DMS53 (cell line): ENCODE data around the gene PSME2.

Source experiments
- DNase-seq: peaks from one replicate; lab custom pipeline; 2025; lab: John Stamatoyannopoulos, UW

Gene PSME2

DNA sequence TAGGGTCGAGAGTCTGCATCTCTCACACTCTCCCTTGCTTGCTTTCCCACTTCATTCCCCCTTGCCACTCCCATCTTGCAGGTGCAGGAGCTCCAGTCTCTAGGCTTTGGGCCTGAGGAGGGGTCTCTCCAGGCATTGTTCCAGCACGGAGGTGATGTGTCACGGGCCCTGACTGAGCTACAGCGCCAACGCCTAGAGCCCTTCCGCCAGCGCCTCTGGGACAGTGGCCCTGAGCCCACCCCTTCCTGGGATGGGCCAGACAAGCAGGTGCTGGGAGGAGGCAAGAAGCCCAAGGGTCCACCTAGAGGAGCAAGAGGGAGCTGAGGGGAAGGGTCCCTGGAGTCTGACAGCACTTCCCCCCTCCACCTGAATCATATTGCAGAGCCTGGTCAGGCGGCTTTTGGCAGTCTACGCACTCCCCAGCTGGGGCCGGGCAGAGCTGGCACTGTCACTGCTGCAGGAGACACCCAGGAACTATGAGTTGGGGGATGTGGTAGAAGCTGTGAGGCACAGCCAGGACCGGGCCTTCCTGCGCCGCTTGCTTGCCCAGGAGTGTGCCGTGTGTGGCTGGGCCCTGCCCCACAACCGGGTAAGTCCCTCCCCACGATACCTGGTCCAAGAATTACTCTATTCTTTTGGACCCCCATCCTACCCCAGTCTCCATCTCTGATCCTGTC, 5.1 kb upstream of the PSME2 start:
- no peak for DNase-seq

DNA sequence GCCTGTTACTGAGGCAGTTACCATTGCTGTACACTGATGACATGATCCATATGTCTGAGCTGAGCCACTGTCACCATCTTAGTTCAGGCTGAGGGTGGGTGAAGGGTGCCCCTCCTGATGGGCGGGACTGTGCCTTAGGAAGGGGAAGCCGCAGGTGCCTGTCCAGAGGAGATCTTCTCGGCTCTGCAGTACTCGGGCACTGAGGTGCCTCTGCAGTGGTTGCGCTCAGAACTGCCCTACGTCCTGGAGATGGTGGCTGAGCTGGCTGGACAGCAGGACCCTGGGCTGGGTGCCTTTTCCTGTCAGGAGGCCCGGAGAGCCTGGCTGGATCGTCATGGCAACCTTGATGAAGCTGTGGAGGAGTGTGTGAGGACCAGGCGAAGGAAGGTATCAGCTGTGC, 4.6 kb upstream of the PSME2 start:
- DNase-seq = no peak

DNA sequence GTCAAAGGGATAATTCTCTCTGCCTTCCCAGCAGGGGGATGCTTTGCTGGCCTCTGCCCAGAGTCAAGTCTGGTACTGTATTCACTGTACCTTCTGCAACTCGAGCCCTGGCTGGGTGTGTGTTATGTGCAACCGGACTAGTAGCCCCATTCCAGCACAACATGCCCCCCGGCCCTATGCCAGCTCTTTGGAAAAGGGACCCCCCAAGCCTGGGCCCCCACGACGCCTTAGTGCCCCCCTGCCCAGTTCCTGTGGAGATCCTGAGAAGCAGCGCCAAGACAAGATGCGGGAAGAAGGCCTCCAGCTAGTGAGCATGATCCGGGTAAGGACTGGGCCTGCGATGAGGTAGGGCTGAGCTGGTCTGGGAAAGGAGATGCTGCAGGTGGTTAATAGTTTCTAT, 4.2 kb upstream of the PSME2 start:
- DNase-seq = no peak

DNA sequence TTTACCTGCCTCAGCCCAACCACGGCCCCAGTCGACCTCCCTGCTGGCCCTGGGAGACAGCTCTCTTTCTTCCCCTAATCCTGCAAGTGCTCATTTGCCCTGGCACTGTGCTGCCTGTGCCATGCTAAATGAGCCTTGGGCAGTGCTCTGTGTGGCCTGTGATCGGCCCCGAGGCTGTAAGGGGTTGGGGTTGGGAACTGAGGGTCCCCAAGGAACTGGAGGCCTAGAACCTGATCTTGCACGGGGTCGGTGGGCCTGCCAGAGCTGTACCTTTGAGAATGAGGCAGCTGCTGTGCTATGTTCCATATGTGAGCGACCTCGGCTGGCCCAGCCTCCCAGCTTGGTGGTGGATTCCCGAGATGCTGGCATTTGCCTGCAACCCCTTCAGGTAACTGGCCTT, 3.7 kb upstream of the PSME2 start:
- no peak for DNase-seq

DNA sequence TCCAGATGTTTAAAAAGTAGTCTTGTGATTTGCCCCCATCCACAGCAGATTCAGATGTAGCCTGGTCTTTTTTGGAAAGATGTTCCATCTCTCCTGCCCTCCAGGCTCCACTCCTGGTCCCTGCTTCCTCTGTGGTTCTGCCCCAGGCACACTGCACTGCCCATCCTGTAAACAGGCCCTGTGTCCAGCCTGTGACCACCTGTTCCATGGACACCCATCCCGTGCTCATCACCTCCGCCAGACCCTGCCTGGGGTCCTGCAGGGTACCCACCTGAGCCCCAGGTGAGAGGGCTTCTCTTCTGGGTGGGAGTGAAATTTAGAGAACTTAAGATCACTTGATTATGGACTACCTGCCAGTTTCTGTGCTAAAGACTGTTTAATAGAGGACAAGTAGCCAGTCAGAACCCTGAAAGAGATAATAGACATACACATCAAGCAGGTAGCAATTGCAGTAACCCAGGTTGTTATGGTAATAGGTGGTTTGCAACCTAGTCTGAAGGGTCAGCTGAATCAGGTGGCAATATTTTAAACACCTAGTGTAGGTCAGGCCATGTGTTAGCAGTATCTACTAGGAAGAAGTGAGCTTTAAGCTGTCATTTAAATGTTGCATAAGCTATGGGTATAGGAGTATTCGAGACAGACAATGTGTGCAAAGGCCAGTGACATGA, 3.0 kb upstream of the PSME2 start:
- DNase-seq = no peak

DNA sequence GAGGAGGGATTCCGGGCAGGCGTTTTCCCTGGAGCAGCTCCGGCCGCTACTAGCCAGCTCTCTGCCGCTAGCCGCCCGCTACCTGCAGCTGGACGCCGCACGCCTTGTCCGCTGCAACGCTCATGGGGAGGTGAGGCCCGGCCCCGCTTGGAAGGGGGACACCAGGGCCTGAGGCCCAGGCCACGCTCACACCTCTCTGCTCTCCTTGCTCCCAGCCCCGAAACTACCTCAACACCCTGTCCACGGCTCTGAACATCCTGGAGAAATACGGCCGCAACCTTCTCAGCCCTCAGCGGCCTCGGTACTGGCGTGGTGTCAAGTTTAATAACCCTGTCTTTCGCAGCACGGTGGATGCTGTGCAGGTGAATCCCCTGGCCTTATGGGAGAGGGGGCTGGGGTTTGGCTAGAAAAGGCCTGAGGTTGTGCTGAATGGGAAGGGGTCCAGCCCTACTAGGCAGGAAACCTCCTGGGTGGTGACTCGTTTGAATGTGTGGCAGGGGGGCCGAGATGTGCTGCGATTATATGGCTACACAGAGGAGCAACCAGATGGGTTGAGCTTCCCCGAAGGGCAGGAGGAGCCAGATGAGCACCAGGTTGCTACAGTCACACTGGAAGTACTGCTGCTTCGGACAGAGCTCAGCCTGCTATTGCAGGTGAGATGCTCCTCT, 1.5 kb upstream of the PSME2 start:
- peak; percentile 59 for DNase-seq

DNA sequence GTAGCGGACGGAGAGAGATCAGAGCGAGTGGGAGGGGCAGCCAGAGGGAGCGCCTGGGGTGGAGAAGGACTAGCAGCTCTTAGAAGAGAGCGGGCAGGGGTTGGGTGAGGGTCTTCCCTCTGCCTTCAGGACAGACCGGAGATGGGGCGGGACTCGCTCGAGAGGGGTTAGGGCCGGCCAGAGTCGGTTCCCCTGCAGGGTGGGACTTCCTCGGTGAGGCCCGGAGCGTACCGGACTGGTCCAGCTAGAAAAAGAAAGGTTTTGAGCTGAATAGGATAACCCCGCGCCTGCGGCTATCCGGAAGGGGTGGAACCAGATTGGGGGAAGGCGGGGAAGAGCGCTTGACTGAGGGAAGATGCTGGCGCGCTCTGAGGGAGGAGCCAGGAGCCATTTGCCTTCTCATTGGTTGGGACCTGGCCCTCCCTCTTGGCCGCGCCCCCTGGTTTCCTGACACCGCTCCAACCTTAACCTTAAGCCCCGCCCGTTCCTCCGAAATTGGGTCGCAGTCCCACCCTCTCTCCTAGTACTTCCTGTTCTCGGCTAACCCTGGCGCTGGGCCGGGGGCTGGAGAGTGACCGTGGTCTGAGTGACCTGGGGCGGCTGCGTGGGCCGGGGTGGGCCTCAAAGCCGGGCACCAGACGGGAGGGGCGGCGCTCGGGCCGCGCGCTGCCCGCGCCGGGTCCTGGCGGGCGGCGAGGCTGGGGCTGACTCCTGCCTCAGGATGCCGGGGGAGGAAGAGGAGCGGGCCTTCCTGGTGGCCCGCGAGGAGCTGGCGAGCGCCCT, 759 bp upstream of the PSME2 start, which contains the start of gene RNF31:
Gene RNF31, plus strand, starts transcription at position 521 of the 783 bp plus-strand sequence. Its CDS starts 201 bp downstream, at position 722.
- DNase-seq = peak; percentile 97

DNA sequence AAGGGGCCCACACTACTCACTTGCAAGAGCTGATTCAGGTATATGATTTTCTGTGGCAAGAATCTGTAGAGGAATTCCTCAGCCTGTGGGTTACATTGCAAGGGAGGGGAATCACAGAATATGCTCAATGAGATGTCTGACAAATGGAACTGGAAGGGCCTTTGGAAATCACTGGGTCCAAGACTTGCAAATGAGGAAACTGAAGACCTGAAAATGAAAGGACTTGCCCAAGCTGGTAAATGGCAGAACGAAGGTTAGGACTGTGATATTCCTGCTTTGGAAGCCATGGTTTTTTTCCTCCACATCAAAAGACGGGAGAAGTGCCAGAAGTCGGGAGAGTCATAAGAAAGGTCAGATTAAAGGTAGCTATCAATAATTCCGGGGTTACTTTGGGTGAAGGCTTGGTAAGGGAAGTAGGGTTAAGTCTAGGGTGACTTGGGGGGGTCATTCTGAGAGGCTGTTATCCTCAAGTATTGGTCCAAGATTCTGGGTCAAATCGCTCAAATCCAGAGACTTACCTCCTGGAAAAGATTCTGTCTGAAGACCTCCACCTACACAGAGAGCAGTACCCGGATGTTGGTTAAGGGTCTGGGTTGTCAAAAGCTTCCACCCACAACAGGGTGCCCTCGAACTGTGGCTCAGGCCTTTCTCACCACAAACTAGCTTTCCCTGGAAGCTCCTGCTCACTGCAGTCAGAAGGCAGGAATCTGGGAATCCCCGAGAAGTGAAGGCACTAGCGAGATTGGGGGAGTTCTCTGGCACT, 539 bp downstream of the PSME2 start:
- DNase-seq = no peak

DNA sequence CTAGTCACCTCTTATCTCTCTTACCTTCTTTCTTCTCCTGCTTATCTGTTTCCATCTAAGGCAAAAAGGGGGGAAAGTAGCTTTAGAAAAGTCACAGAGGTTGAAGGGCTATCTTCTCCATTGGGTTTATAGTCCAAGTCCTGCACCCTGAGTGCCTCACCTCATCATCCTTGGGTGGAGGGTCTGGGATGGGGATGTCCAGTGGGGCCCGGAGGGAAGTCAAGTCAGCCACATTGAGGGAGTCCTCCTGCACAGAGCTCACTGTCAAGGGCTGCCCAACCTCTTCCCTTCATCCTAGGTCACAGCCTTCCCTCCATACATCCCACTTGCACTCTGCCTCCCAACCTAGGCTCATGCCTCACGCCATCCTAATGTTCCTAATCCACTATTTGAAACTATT, 1.2 kb downstream of the PSME2 start:
- DNase-seq = no peak

DNA sequence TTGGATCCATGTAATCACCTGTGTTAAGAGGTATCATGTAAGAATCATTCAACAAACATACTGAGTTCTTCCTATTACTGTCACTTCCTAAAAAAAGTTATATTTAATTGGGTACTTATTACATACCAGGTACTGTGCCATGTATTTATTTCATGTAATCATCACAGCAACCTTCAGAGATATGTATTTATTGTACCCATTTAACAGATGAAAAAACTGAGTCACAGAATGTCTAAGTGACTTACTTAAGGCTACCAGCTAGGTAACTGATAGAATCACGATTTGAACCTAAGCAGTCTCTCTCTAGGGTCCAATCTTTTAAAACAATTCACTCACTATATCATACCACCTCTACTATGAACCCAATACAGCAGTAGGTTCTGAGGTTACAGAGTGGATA, 2.0 kb downstream of the PSME2 start:
- DNase-seq = no peak

DNA sequence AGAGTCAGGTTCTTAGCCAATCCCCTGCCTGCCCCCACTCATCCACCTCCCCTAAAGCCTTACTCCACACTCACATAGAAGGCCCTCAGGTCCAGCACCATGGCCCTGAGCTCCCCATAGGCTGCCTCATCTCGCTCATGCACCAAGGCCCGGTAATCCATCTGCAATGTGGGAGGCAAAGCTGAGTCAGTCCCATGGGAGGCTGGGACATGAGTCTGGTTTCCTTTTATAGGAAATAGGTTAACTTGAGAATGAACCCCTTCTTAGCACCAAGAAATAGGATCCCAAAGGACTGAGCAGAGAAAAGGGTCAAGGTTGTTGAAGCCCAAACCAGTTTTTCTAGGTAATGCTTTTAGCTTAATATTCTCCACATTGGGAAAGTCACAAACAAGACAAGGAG, 2.9 kb downstream of the PSME2 start:
- no peak for DNase-seq

DNA sequence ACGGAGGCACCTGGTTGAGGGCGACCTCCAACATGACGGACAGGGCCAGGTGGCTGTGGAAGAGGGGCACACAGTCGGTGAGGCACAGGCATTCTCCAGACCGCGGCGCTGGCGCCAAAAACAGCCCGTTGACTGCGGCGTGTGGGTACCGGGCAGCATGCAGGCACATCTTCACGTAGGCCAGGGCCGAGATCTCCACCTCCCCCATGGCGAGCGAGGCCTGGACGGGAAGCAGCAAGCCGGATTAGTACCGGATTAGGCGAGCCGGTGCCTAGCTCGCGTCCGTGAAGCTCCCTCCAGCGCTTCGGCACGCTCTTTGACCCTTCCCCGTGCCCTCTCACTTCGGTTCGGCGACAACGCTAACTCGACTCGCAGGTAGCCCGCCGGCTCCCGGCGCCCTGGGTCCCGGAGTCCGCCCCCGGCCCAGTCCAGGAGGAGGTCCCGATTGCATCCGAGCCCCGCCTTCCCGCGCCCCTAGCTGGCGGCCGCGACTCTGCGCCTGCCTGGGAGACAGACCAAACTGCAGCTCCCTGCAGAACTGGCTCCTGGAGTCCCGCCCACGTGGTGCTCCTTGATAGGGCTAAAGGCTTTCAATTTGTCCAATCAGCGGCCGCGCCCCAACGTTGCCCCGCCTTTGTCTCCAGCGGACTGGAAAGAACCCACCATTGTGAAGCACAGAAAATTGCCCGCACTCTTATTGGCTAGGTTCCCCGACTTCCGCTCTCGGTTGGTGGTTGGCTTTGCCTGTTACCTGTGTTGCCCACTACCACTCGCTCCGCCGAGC, 5.1 kb downstream of the PSME2 start, which contains the start of gene EMC9:
Gene EMC9, minus strand, starts transcription at position 495 of the 784 bp plus-strand sequence. Its CDS starts 287 bp downstream, at position 208.
- peak; percentile 99 for DNase-seq

DNA sequence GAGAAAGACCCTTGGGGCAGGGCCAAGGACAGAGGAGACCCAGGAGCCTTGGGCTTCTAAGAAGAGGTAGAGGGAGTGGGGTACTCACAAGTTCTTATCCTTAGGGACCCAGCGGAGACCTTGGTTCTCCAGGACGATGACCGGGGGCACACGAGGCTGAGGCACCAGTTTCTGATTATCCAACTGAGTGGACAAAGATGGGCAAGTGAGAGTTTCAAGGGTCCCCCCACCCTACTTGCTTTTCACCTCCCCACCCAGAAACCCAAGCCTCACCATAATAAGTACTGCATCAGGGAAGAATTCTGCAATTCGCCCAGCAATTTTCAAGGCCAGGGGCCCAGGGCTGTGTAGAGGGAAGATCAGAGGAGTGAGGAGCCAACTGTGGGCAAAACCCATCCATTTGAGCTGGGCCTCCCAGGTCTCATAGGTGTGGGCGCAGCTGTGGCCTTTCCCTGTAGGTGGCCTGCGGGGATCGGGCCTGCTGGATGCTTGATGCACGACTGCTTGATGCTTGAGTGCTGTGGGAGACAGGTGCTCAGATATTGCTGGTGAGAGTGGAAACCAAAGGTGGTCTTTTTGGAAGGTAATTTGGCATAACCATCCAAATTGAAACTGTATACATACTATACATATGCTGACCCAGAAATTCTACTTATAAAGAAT, 7.0 kb downstream of the PSME2 start:
- DNase-seq = peak; percentile 37

DNA sequence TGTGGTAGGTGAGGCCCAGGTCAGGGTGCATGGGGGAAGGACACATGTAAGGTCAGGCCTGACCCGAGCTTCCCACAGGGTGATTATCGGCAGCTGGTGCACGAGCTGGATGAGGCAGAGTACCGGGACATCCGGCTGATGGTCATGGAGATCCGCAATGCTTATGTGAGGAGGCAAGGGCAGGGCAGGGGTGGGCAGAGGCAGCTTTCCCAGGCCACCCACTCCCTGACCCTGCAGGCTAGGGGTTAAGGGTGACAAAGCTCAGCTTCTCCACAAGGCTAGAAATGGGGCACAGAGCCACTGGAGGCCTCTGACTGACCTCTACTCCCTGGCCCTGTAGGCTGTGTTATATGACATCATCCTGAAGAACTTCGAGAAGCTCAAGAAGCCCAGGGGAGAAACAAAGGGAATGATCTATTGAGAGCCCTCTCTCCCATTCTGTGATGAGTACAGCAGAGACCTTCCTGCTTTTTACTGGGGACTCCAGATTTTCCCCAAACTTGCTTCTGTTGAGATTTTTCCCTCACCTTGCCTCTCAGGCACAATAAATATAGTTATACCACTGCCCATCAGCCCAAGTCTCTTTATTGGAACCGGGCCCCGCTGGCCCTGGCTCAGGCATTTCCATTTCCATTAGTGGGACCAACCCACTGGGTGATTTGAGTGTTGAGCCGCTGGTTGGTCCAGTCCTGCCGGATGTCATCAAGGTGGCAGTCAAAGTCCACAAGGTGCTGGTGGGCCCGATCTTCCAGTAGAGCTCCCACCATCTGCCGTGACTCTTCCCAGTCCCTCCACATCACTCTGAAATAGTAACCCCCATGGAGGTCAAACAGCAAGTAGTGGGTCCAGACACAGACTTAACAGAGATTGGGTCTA, 7.8 kb downstream of the PSME2 start:
- no peak for DNase-seq

DNA sequence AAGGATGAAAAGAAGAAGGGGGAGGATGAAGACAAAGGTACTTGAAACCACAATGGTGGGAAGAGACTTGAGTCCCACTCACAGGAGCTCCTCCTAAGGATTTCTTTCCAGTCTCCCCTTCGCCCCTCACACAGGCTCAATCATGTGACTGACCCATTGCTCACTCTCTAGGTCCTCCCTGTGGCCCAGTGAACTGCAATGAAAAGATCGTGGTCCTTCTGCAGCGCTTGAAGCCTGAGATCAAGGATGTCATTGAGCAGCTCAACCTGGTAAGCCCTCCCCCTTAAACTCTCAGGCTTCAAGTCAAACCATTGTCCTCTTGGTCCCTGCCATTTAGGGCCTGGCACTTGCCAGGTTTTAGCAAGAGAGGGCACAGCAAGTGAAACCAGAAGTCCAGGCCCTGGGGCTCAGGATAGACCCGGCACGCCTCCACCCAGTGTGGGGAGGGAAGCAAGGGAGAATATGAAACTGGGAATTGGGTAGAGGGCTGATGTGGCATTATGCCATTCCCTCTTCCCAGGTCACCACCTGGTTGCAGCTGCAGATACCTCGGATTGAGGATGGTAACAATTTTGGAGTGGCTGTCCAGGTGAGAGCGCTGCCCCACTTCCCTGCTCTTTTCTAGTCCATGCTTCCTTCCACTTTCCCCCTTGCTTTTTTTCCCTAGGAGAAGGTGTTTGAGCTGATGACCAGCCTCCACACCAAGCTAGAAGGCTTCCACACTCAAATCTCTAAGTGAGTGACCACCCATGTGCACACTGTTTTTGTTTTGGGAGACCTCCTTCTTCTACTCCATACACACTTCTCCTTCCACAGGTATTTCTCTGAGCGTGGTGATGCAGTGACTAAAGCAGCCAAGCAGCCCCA, 8.6 kb downstream of the PSME2 start:
- DNase-seq = no peak

DNA sequence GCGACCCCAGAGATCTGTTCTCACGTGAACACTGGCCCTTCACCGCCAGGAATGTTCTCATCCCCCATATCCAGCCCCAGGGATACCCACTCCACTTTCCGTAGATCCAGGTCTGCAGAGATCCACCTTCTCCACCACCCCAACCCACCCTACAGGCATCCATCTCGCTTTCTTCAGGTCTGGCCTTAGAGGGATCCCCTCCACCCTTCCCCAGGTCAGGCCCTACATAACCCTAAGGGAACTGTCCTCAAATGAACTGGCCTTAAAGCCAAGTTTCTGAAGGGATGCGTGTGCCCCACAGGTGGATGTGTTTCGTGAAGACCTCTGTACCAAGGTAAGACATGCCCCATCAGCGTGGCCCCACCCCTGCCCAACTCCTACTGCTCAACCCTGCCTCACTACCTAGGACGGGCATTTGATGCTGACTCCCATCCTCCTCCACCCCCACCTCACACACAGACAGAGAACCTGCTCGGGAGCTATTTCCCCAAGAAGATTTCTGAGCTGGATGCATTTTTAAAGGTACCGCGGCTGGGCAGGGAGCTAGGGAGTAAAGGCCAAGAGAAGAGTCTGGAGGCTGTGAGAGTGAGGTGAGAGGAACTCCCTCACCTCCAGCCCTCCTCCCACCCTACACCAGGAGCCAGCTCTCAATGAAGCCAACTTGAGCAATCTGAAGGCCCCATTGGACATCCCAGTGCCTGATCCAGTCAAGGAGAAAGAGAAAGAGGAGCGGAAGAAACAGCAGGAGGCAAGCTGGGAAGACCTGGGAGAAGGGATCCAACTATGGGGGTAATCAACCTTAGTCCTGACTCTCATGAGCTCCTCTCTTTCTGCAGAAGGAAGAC, 9.5 kb downstream of the PSME2 start:
- DNase-seq = peak; percentile 19
